Measurements from ENCODE around the gene HPSE2. TPM values are rescaled to one million over a fixed set of nuclear protein-coding genes. Genes with fewer than 3 reads are reported as not detected.

Gene HPSE2
- total and polyA plus RNA-seq, 8 donors: 0.04 to 1.1 (median 0.05) TPM; not detected in 5

- WGBS, 2 donors: 67 to 89% methylated on average over 3 of the region's 3 CpGs
- no peak for DNase-seq
- no peak overlapping the region for H3K27ac ChIP-seq
- H3K36me3 ChIP-seq: no peaks in the 10 kb centered on the region
- no peaks in the 10 kb centered on the region for H3K4me1 ChIP-seq
- H3K9me3 ChIP-seq: no peaks in the 10 kb centered on the region
- FAIRE-seq: no peak
- intact Hi-C loops (cut with DNase I): no loop called here
- no peak for ATAC-seq
- no peaks in the 10 kb centered on the region for H3K27me3 ChIP-seq
- no peak overlapping the region for H3K4me3 ChIP-seq
- no peak for TF ChIP-seq CTCF (IDR thresholded peaks at IDR 0.05)
Measured at GRCh38 chr10:98525969-98526368, 709.7 kb downstream of the HPSE2 start.

- intact Hi-C loops (cut with DNase I): no loop called here
- no peaks in the 10 kb centered on the region for H3K36me3 ChIP-seq
- DNase-seq (no peak), FAIRE-seq (no peak), ATAC-seq (no peak)
- no peak overlapping the region for H3K4me3 ChIP-seq
- H3K4me1 ChIP-seq: no peaks in the 10 kb centered on the region
- H3K27me3 ChIP-seq: no peaks in the 10 kb centered on the region
- H3K27ac ChIP-seq: no peak overlapping the region
- TF ChIP-seq CTCF (IDR thresholded peaks at IDR 0.05): no peak
- H3K9me3 ChIP-seq: no peaks in the 10 kb centered on the region
- 87 to 91% methylated on average over 8 of the region's 8 CpGs for WGBS, 2 donors
Measured at GRCh38 chr10:98524124-98524523, 711.5 kb downstream of the HPSE2 start.

- 61 to 70% methylated on average over 2 of the region's 2 CpGs for WGBS, 2 donors
- intact Hi-C loops (cut with DNase I): no loop called here
- Histone ChIP-seq H3K27me3 (no peaks in the 10 kb centered on the region), H3K36me3 (no peaks in the 10 kb centered on the region), H3K4me1 (no peaks in the 10 kb centered on the region), H3K27ac (no peak overlapping the region), H3K9me3 (no peaks in the 10 kb centered on the region), H3K4me3 (no peak overlapping the region)
- ATAC-seq (no peak), FAIRE-seq (no peak), DNase-seq (no peak)
- no peak for TF ChIP-seq CTCF (IDR thresholded peaks at IDR 0.05)
Measured at GRCh38 chr10:98519841-98520240, 715.8 kb downstream of the HPSE2 start.

GRCh38 chr10:98517672-98518071 lies 718.0 kb downstream of the HPSE2 start:
- DNase-seq (no peak), FAIRE-seq (no peak), ATAC-seq (no peak)
- Histone ChIP-seq H3K27ac (no peak overlapping the region), H3K9me3 (no peaks in the 10 kb centered on the region), H3K4me3 (no peak overlapping the region), H3K27me3 (no peaks in the 10 kb centered on the region), H3K36me3 (no peaks in the 10 kb centered on the region), H3K4me1 (no peaks in the 10 kb centered on the region)
- intact Hi-C loops (cut with DNase I): no loop called here
- no peak for TF ChIP-seq CTCF (IDR thresholded peaks at IDR 0.05)
- WGBS, 2 donors: 47 to 48% methylated on average over 2 of the region's 2 CpGs

GRCh38 chr10:98516352-98516751 lies 719.3 kb downstream of the HPSE2 start:
- 49 to 54% methylated on average over 2 of the region's 2 CpGs for WGBS, 2 donors
- Histone ChIP-seq H3K36me3 (no peaks in the 10 kb centered on the region), H3K4me3 (no peak overlapping the region), H3K27ac (no peak overlapping the region), H3K27me3 (no peaks in the 10 kb centered on the region), H3K4me1 (no peaks in the 10 kb centered on the region), H3K9me3 (no peaks in the 10 kb centered on the region)
- intact Hi-C loops (cut with DNase I): no loop called here
- DNase-seq (no peak), ATAC-seq (peak in 1 of 4 donors; percentile 14), FAIRE-seq (no peak)
- TF ChIP-seq CTCF (IDR thresholded peaks at IDR 0.05): no peak

Measured in pancreas (tissue), 10 donors.